ENCODE data around the gene GPR85. TPM values are rescaled to one million over a fixed set of nuclear protein-coding genes. Genes with fewer than 3 reads are reported as not detected.
A peak's percentile ranks its signal among the peaks of the same experiment; 100 is the strongest.
"Not testable (repeated sequence)": the region's sequence is repeated elsewhere in the genome, so short reads cannot be mapped to it uniquely, and the experiment has no call there.

The GPR85 gene
- total RNA-seq, 2 donors from 2014 or later, result 0.75 TPM; not detected in 1

- no peak for ATAC-seq
- intact Hi-C loops (cut with DNase I, micrococcal nuclease), result no loop called here
- DNase-seq, result no peak
These were observed 741 bp downstream of the GPR85 start for GRCh38 chr7:113085781-113086390.

DNA sequence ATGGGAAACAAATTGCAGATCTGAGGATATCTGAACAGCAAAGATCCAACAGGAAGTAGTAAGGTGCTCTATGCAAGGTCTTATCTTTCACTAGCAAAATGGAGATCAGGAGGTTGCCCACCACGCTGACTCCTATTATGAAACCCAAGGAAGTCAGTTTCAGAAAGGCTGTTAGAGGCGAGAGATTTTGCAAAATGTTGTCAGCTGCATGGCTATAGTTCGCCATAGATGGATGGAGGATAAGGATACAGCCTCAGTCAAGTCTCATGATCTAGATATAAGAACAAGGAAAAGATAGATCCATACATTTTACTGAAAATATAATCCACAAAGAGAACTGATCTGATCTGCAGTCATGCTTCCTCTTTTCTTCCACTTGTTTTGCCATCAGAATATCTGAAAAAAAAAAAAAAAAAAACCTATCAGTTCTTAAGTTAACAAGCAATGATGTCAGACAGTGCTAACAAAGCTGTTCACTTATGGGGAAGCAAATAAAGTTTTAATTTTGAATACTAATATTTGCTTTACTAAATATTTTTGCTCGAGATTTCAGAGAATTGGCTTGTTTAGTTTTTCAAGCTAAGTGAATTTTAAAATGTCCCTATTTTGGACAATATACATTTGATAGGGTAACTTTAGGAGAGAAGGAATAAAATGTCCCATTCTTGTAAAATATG lies 2.0 kb downstream of the GPR85 start:
- intact Hi-C loops (cut with DNase I, micrococcal nuclease), result no loop called here
- no peak for ATAC-seq
- no peak for DNase-seq

DNA sequence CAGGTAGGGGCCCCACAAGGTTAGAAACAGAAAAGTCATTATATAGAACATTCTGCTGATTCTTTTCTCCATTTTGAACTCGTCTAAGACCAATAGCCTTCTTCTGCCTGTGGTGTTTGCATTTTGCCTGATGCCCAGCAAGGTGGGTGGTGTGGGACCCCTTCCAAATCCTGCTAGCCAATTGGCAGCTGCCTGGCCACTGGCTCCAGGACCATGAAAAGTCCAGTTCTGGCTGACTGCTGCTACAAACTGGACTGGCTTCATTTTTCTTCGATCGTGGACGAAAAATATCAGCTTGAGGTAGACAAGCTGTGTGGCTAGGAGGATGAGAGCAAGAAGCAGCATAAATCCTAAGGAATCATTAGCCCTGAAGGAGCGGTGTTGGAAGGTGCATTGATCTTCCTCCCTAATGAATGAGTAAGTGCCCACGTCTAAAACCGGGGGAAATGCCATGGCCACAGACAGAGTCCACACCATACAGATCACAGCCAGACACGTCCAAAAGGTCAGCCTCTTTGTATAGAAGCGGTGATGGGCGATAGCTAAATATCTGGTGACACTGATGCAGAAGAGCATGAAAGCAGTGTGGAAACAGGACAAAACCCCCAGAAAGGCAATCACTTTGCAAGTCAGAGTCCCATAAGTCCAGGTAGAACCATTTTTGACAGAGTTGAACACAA lies 2.7 kb downstream of the GPR85 start:
- DNase-seq, result no peak
- intact Hi-C loops (cut with DNase I, micrococcal nuclease), result no loop called here
- no peak for ATAC-seq

DNA sequence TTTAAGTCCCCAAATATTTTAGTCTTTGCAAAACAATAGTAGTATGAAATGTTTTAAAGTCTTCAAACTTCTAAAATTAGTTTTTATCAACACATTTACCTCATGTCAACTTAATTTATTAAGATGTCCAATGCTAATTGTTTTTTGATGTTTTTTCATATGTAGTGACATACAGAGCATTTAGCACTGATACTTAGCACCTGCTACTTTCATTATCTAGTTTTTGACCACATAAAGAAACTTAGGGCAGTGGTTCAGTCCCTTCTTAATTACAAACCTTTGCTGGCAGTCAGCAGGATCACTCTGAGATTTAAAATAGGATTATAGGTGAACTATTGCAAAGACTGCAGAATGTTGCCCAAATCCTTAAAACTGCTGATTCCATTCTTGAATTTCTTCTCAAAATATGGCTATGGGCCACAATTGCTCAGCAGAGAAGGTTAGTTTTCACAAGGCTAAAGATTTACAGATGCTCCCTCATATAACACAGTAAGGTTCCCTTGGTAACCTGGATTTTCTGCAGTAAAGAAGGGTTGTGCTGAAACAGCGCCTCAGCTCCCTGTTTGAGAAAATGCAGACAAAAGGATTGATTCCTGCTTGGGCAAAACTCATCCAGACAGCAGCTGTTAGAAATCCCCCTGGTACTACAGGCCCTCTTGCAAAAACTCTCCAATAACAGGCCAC lies 3.4 kb downstream of the GPR85 start:
- DNase-seq, result no peak
- ATAC-seq, result no peak
- intact Hi-C loops (cut with DNase I, micrococcal nuclease), result no loop called here

DNA sequence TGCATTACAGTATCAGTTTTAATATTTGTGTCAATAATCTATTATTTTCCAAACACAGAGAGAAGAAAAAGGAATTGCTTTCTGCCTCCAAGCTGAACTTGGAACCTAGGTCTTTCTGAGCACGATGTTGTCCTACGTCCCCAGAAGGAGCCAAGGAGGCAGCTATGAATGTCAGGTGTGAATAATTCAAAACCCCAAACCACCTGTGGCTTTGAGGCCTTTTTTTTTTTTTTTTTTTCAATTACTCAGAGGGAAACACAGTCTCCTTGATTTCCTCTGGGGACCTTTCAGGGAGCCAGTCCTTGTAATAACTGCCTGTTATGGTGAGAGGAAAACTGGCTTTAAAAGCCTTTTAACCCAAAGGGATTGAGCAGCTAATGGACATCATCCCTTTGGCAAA lies 8.3 kb downstream of the GPR85 start:
- no peak for DNase-seq
- intact Hi-C loops (cut with DNase I, micrococcal nuclease), result no loop called here

GRCh38 chr7:113076703-113077102 lies 9.9 kb downstream of the GPR85 start:
- intact Hi-C loops (cut with DNase I, micrococcal nuclease), result no loop called here
- no peak for ATAC-seq
- no peak for DNase-seq

More for the DNA sequence above, 8.3 kb downstream of the GPR85 start:
- ATAC-seq, result no peak

DNA sequence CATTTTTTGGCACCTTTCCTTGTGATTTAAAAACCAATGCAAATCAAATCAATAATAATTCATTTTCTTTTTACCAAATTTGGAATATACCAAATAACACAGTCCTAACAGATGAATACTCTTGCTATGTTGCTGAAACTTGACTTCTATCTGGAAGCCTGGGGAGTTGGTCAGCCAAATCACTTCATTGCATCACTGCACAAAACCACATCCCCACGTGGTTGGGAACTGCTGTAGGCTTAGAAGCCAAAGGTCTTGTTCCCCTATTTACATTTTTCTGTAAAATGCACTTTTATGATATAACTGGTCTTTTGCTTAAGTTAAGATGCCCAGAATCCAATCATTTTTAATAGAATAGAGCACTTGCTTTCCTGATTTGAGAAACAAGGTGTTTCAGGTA lies 15.2 kb downstream of the GPR85 start:
- DNase-seq, result peak in 1 of 2 donors; percentile 5
- intact Hi-C loops (cut with DNase I, micrococcal nuclease), result no loop called here

DNA sequence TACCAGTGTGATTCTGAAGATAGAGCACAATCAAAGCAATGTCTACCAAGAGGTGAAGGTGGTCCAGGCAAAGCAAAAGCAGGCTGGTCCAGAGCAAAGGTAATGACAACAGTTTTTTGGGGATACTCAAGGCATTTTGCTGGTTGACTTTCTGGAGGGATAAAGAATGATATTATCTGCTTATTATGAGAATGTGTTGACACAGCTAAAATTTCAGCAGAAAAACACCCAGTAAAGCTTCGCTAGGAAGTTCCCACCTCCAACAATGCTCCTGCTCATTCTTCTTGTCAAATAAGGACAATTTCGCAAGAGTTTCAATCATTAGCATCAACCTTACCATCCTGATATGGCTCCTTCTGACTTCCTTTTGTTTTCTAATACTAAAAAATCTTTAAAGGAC lies 24.1 kb downstream of the GPR85 start:
- DNase-seq (no peak), ATAC-seq (no peak)
- intact Hi-C loops (cut with DNase I, micrococcal nuclease), result no loop called here

More for the DNA sequence above, 15.2 kb downstream of the GPR85 start:
- ATAC-seq, result no peak

DNA sequence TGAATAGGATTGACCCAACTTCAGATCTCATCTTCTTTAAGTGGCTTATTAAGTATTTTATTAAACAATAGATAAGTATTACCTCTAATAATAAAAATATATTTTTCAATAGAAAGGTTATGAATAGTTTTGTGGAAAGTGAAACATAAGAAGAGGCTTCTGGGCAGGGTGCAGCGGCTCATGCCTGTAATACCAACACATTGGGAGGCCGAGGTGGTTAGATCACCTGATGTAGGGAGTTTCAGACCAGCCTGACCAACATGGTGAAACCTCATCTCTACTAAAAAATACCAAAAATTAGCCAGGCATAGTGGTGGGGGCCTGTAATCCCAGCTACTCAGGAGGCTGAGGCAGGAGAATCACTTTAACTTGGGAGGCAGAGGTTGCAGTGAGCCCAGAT lies 26.5 kb downstream of the GPR85 start:
- intact Hi-C loops (cut with DNase I, micrococcal nuclease), result no loop called here
- no peak for ATAC-seq

GRCh38 chr7:113054938-113055337 lies 31.7 kb downstream of the GPR85 start:
- no peak for DNase-seq
- intact Hi-C loops (cut with DNase I, micrococcal nuclease), result no loop called here
- no peak for ATAC-seq

More for the DNA sequence above, 26.5 kb downstream of the GPR85 start:
- no peak for DNase-seq

GRCh38 chr7:113054272-113054671 lies 32.4 kb downstream of the GPR85 start:
- ATAC-seq; intact Hi-C loops (cut with DNase I, micrococcal nuclease); DNase-seq: not testable (repeated sequence)

DNA sequence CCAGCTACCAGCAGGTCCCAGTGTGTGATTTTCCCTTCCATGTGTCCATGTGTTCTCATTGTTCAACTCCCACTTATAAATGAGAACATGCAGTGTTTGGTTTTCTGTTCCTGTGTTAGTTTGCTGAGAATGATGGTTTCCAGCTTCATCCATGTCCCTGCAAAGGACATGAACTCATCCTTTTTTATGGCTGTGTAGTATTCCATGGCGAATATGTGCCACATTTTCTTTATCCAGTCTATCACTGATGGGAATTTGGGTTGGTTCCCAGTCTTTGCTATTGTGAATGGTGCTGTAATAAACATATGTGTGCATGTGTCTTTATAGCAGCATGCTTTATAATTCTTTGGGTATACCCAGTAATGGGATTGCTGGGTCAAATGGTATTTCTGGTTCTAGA lies 37.4 kb downstream of the GPR85 start:
- intact Hi-C loops (cut with DNase I, micrococcal nuclease); DNase-seq; ATAC-seq: not testable (repeated sequence)

- intact Hi-C loops (cut with DNase I, micrococcal nuclease), result no loop called here
- no peak for DNase-seq
- ATAC-seq, result no peak
These were observed 40.2 kb downstream of the GPR85 start for GRCh38 chr7:113046453-113046852.

- intact Hi-C loops (cut with DNase I, micrococcal nuclease), result no loop called here
- no peak for DNase-seq
- ATAC-seq, result no peak
These were observed 41.2 kb downstream of the GPR85 start for GRCh38 chr7:113045379-113045778.

GRCh38 chr7:113044394-113044793 lies 42.2 kb downstream of the GPR85 start:
- intact Hi-C loops (cut with DNase I, micrococcal nuclease), result no loop called here
- ATAC-seq (no peak), DNase-seq (no peak)

DNA sequence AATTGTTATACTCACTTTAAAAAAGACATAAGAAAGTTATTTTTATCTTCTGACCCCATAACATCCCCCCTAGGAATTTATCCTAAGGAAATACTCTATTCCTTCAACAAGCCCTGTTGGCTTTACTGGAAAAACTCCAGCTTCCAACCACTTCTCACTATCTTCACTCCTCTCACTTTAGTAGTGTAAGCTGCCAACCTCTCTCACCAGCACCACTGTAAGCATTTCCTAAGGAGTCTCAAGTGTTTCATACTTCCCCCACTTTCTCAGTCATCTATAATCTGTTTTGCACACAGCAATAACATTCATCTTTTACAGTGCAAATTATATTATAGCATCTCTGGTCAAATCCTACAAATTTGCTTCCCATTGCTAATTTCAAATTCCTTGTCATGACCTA lies 45.8 kb downstream of the GPR85 start:
- no peak for DNase-seq
- intact Hi-C loops (cut with DNase I, micrococcal nuclease), result no loop called here
- no peak for ATAC-seq

- no peak for DNase-seq
- intact Hi-C loops (cut with DNase I, micrococcal nuclease), result no loop called here
- no peak for ATAC-seq
These were observed 52.7 kb downstream of the GPR85 start for GRCh38 chr7:113033959-113034358.

Measured in left colon (tissue), 2 donors.